Brain microvascular endothelial cell (primary cell): ENCODE measurements around the gene MYL6.

Source experiments
- DNase-seq: peaks from one replicate; pipeline ENCODE4 v3.0.0-alpha.2; 2020
- H3K27ac ChIP-seq: fragments of 250-450 bp; sonication (Bioruptor Pico); 2 replicates; pipeline ENCODE4 v1.5.1; 2020; ENCODE audit warnings: mild to moderate bottlenecking, moderate library complexity
- H3K27me3 ChIP-seq: fragments of 250-450 bp; sonication (Bioruptor Pico); replicated peaks from 2 replicates; pipeline ENCODE4 v1.5.1; 2020; ENCODE audit warnings: mild to moderate bottlenecking
- H3K36me3 ChIP-seq: fragments of 250-450 bp; sonication (Bioruptor Pico); replicated peaks from 2 replicates; pipeline ENCODE4 v1.5.1; 2020; ENCODE audit warnings: mild to moderate bottlenecking
- H3K4me3 ChIP-seq: 2 replicates; pipeline ENCODE4 v1.5.1; 2011; ENCODE audit warnings: low read depth, mild to moderate bottlenecking, control low read depth, low read length, moderate library complexity
- in situ Hi-C: cut with HindIII; loops from 2 replicates; pipeline ENCODE4 v1.10.0; 2017; ENCODE audit warnings: low sequenced_read_pairs, low pct_ligation_motif_present
- TF ChIP-seq, protein P1 (sequence below): IDR thresholded peaks from 2 replicates; pipeline ENCODE4 v1.5.1; 2011; ENCODE audit warnings: low read depth, mild to moderate bottlenecking, moderate library complexity, low read length, control low read depth, inconsistent platforms; ENCODE audit errors: missing control alignments

The MYL6 gene

DNA sequence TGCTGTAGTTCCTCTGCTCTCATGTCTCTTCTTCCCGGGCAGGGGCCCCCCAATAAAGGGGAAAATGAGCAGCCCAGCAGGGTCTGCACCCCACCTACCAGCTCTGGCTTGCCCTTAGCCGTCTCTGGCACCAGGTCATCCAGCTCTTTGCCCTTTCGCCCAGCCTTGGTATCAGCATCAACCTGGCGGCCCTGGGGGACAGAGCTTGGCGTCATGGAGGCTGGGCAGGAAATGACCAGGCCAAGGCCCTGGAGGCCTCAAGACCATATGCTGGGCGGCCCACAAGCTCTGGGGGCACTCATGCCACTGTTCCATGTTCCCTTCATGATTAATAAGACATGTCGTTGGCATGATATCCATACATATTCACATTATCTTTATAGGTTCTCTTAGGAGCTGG lies 14.7 kb downstream of the MYL6 start:
- in situ Hi-C loops = no loop called here
- Histone ChIP-seq H3K27me3 (no peaks in the 10 kb centered on the region), H3K27ac (no peak overlapping the region), H3K36me3 (peaks cover 73% of the 10 kb centered on the region), H3K4me3 (no peak overlapping the region)
- TF ChIP-seq, protein P1, sequence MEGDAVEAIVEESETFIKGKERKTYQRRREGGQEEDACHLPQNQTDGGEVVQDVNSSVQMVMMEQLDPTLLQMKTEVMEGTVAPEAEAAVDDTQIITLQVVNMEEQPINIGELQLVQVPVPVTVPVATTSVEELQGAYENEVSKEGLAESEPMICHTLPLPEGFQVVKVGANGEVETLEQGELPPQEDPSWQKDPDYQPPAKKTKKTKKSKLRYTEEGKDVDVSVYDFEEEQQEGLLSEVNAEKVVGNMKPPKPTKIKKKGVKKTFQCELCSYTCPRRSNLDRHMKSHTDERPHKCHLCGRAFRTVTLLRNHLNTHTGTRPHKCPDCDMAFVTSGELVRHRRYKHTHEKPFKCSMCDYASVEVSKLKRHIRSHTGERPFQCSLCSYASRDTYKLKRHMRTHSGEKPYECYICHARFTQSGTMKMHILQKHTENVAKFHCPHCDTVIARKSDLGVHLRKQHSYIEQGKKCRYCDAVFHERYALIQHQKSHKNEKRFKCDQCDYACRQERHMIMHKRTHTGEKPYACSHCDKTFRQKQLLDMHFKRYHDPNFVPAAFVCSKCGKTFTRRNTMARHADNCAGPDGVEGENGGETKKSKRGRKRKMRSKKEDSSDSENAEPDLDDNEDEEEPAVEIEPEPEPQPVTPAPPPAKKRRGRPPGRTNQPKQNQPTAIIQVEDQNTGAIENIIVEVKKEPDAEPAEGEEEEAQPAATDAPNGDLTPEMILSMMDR = no peak
- no peak for DNase-seq

DNA sequence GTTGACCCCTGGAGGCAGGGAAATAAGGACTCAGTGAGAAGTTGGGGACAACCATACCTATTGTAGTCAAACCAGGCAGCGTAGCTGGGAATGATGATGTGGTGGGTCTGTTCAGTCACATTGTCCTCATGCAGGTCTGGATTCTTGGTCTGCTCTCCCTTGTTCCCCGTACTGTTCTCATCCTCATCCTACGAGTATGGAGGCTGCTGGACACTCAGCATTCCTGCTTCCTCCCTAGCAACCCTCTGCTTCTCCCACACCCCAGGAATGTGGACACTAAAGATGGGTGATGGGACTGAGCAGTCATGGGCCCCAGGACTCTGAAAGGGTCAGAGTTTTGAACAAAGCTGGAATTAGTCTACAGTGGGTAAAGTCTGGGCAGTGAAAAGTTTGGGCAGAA lies 20.2 kb downstream of the MYL6 start:
- H3K36me3 ChIP-seq = peaks cover 75% of the 10 kb centered on the region
- no peaks in the 10 kb centered on the region for H3K27me3 ChIP-seq
- no peak for DNase-seq
- TF ChIP-seq, protein P1 = no peak
- H3K4me3 ChIP-seq = no peak overlapping the region
- no peak overlapping the region for H3K27ac ChIP-seq
- in situ Hi-C loops = no loop called here

DNA sequence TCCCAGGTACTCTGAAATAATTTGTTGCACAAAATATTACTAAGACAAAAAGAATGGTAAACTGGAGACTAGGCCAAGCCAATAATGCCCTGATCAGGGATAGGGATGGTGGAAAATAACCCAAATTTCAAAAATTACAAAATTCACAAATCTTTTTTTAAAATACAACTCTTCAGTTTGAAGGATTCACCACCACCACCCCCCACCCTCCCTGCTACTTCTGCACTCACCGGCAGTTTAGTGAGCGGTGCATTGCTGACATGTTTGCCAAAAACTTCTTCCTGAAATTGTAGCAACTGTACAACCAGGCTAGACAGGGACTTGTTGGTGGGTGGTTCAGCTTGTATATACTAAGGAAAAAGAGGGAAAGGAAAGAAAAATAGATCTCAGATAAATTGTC lies 28.8 kb downstream of the MYL6 start:
- Histone ChIP-seq H3K27ac (no peak overlapping the region), H3K27me3 (no peaks in the 10 kb centered on the region), H3K36me3 (peaks cover 34% of the 10 kb centered on the region), H3K4me3 (no peak overlapping the region)
- TF ChIP-seq, protein P1 = no peak
- DNase-seq = no peak
- in situ Hi-C loops = loop anchor here (5.0 kb wide), 1 partner anchor 70 kb away; the partner anchor contains the start of genes RPL41 and ZC3H10

DNA sequence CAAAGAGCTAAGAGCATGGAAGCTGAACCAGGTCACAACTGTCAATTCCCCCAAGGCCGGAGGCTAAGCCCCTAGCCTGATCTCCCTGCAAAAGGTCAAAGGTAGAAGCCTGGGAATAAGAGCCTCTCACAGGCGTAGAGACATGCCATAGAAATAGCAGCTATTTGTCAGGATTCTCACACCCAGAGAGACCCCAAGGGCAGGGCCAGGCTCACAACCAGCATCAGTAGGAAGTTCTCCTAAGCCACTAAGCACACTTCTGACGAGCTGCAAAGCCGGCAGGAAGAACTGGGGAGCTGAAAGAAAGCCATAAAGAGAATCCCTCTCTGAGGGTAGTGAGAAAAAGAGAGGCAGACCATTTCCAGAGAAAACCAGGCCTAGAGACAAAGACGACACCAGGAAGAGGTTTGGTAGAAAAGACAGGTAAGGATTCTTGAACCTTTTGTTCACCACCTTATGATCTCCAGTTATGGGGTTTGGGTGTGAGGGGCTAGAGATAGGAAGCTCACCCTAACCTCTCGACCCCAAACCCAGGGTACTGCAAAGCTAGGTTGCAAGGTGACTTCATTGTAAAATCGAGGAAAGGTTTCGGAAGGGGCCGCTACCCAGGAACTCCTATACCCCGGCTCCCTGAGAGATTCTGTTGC lies 30.1 kb downstream of the MYL6 start:
- TF ChIP-seq, protein P1 = no peak
- Histone ChIP-seq H3K27me3 (no peaks in the 10 kb centered on the region), H3K4me3 (peak overlapping the region; percentile 76), H3K36me3 (peaks cover 25% of the 10 kb centered on the region), H3K27ac (no peak overlapping the region)
- in situ Hi-C loops = loop anchor here (5.0 kb wide), 1 partner anchor 71 kb away; the partner anchor contains the start of genes RPL41 and ZC3H10
- no peak for DNase-seq

DNA sequence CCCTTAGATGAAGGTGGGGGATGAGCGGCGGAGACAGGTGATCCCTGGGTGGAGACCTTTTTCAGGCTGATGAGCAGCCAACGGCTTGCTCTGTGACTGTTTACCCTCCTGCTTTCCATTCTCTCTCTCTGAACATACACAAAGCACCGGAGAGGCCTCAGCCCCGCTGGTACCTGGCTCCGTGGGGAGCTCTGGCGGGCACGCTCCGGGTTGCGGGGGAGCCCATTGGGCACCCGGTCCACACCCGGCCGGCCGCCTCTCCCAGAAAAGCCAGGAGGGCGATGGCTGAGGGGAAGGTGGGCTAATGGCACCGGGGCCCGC lies 30.6 kb downstream of the MYL6 start:
- peak overlapping the region; percentile 76 for H3K4me3 ChIP-seq
- no peaks in the 10 kb centered on the region for H3K27me3 ChIP-seq
- DNase-seq = no peak
- in situ Hi-C loops = loop anchor here (5.0 kb wide), 1 partner anchor 71 kb away; the partner anchor contains the start of genes RPL41 and ZC3H10
- H3K27ac ChIP-seq = no peak overlapping the region
- TF ChIP-seq, protein P1 = no peak
- H3K36me3 ChIP-seq = peaks cover 21% of the 10 kb centered on the region
